Stimulated activated CD8-positive, alpha-beta memory T cell treated with anti-CD3 and anti-CD28 coated beads, Interleukin-2, amount 100 ng/mL, for 1 hour (primary cell): ENCODE measurements around the gene CZIB.

Source experiments
- DNase-seq, 2 donors: peaks; one replicate each; pipeline ENCODE4 v3.0.0-alpha.2; 2020; ENCODE audit warnings: low read depth in 2 of 2

CZIB gene

GRCh38 chr1:53220171-53220961 lies at the start of gene CZIB:
CZIB (minus strand) TSS chr1:53220634; CDS start chr1:53220575, 59 bp downstream.
- peak; percentile 79 to 85 for DNase-seq

- no peak for DNase-seq
Observed at GRCh38 chr1:53270107-53270506, 49.7 kb upstream of the CZIB start.

GRCh38 chr1:53267761-53268160 lies 47.3 kb upstream of the CZIB start:
- no peak for DNase-seq

GRCh38 chr1:53266038-53266437 lies 45.6 kb upstream of the CZIB start:
- no peak for DNase-seq

GRCh38 chr1:53265581-53265980 lies 45.1 kb upstream of the CZIB start:
- DNase-seq = no peak

- no peak for DNase-seq
Observed at GRCh38 chr1:53264048-53264447, 43.6 kb upstream of the CZIB start.

GRCh38 chr1:53262000-53262399 lies 41.6 kb upstream of the CZIB start:
- DNase-seq = no peak

- DNase-seq = no peak
Observed at GRCh38 chr1:53260631-53261247, 40.3 kb upstream of the CZIB start.

GRCh38 chr1:53259932-53260331 lies 39.5 kb upstream of the CZIB start:
- no peak for DNase-seq

- DNase-seq = no peak
Observed at GRCh38 chr1:53258216-53258615, 37.8 kb upstream of the CZIB start.

GRCh38 chr1:53257454-53258081 lies 37.1 kb upstream of the CZIB start:
- DNase-seq = no peak

- no peak for DNase-seq
Observed at GRCh38 chr1:53256511-53257453, 36.3 kb upstream of the CZIB start.

- DNase-seq = no peak
Observed at GRCh38 chr1:53255031-53255430, 34.6 kb upstream of the CZIB start.

- DNase-seq = no peak
Observed at GRCh38 chr1:53254011-53254640, 33.7 kb upstream of the CZIB start.

- DNase-seq = no peak
Observed at GRCh38 chr1:53250325-53250724, 29.9 kb upstream of the CZIB start.

- no peak for DNase-seq
Observed at GRCh38 chr1:53249706-53250105, 29.3 kb upstream of the CZIB start.

- DNase-seq = no peak
Observed at GRCh38 chr1:53246261-53247134, 26.1 kb upstream of the CZIB start.

GRCh38 chr1:53244141-53244540 lies 23.7 kb upstream of the CZIB start:
- no peak for DNase-seq

- no peak for DNase-seq
Observed at GRCh38 chr1:53242381-53242780, 21.9 kb upstream of the CZIB start.

- no peak for DNase-seq
Observed at GRCh38 chr1:53241828-53242227, 21.4 kb upstream of the CZIB start.
